ENCODE measurements around the gene FLNC. TPM values are rescaled to one million over a fixed set of nuclear protein-coding genes. Genes with fewer than 3 reads are reported as not detected.

The FLNC gene
- total RNA-seq, 3 donors from 2014 or later (not counting 1 experiment from before 2014, with no cell fraction given): 0.05 to 0.25 TPM; not detected in 1

DNA sequence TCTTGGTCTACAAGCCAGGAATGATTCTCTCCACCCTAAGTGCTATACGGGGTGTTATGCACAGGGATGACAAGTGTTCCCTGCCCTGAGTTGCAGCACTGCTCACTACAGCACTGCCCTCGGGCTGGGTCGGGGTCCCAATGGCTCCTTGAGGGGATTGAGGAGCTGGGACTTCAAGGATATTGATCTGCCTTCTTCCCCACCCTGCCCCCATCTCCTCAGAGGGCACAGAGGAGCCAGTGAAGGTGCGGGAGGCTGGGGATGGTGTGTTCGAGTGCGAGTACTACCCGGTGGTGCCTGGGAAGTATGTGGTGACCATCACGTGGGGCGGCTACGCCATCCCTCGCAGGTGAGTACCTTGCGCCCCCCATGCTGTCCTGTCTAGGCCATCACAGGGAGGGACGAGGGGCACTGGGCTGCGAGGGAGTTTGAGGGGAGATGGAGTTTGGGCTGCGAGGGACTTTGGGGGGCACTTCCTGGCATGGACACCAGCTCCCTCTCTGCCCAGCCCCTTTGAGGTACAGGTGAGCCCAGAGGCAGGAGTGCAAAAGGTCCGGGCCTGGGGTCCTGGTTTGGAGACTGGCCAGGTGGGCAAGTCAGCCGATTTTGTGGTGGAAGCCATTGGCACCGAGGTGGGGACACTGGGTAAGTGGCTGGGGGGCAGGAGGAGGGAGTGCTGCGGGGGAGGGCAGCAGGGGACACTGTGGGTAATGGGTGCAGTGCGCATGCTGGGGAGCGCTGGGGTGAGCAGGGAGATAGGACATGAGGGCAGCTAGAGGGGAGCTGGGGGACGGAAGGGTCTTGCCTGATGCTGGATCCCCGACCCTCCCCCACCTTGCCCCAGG is 10.3 kb downstream of the FLNC start:
- intact Hi-C loops (cut with micrococcal nuclease): loop anchor here (5.0 kb wide), 1 partner anchor 42 kb away; no protein-coding TSS in a partner anchor
- H3K9me3 ChIP-seq (ENCODE audit: control insufficient read depth, insufficient read depth, low read length): no peaks in the 10 kb centered on the region
- no peaks in the 10 kb centered on the region for H3K36me3 ChIP-seq (ENCODE audit: control insufficient read depth, insufficient read depth, low read length)
- H3K4me3 Mint-ChIP-seq: no peak overlapping the region
- H3K4me1 Mint-ChIP-seq: no peaks in the 10 kb centered on the region
- H3K27ac ChIP-seq (ENCODE audit: low read length): no peak overlapping the region
- no peaks in the 10 kb centered on the region for H3K9me3 Mint-ChIP-seq
- ATAC-seq: no peak
- H3K27ac Mint-ChIP-seq: no peak overlapping the region
- WGBS (ENCODE audit: insufficient coverage): 92% methylated on average over 23 of the region's 23 CpGs
- H3K27me3 ChIP-seq (ENCODE audit: control insufficient read depth, insufficient read depth, low read length): no peaks in the 10 kb centered on the region
- no peaks in the 10 kb centered on the region for H3K36me3 Mint-ChIP-seq
- TF ChIP-seq, protein P1, sequence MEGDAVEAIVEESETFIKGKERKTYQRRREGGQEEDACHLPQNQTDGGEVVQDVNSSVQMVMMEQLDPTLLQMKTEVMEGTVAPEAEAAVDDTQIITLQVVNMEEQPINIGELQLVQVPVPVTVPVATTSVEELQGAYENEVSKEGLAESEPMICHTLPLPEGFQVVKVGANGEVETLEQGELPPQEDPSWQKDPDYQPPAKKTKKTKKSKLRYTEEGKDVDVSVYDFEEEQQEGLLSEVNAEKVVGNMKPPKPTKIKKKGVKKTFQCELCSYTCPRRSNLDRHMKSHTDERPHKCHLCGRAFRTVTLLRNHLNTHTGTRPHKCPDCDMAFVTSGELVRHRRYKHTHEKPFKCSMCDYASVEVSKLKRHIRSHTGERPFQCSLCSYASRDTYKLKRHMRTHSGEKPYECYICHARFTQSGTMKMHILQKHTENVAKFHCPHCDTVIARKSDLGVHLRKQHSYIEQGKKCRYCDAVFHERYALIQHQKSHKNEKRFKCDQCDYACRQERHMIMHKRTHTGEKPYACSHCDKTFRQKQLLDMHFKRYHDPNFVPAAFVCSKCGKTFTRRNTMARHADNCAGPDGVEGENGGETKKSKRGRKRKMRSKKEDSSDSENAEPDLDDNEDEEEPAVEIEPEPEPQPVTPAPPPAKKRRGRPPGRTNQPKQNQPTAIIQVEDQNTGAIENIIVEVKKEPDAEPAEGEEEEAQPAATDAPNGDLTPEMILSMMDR (IDR thresholded peaks at IDR 0.05): no peak
- H3K4me1 ChIP-seq (ENCODE audit: control insufficient read depth, insufficient read depth, low read length): peaks cover 3% of the 10 kb centered on the region
- no peak for DNase-seq
- no peaks in the 10 kb centered on the region for H3K27me3 Mint-ChIP-seq (ENCODE audit: low read depth in 2 of 2)
- no peak overlapping the region for H3K4me3 ChIP-seq (ENCODE audit: low read length)

DNA sequence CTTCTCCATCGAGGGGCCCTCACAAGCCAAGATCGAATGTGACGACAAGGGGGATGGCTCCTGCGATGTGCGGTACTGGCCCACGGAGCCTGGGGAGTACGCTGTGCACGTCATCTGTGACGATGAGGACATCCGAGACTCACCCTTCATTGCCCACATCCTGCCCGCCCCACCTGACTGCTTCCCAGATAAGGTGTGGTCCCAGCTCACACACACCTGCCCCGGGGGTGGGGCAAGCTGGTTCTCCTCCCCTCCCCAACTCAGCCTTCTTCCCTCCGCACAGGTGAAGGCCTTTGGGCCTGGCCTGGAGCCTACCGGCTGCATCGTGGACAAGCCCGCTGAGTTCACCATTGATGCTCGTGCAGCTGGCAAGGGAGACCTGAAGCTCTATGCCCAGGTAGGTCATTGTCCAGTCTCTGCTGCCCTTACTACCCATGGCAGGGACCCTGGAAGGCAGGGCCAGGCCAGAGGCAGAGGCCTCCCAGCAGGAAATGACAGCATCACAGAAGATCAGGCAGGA is 11.0 kb downstream of the FLNC start:
- H3K27me3 Mint-ChIP-seq (ENCODE audit: low read depth in 2 of 2): no peaks in the 10 kb centered on the region

DNA sequence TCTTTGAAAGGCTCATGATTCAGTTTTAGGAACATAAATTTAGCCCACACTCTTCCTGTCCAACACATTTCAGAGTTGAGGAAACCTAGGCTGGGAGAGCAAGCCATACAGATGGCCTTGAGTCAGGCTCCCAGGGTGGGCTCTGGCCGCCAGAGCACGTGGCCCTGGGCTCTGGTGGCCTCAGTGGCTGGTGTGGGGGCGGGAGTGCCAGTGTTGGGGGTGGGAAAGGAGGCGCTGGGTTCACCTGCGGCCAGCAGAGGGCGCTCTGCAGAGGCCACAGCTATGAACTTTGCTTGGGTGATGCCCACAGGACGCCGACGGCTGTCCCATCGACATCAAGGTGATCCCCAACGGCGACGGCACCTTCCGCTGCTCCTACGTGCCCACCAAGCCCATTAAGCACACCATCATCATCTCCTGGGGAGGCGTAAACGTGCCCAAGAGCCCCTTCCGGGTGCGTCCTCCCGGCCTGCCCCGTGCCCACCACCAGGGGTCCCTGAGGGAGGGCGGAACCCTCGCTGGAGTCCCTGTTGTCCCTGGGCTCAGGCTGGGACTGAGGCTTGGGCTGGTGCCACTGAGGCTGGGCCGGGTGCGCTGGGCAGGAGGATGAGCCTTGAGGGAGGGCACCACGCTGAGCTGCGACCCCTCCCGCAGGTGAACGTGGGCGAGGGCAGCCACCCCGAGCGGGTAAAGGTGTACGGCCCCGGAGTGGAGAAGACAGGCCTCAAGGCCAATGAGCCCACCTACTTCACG is 11.9 kb downstream of the FLNC start:
- WGBS (ENCODE audit: insufficient coverage): 53% methylated on average over 35 of the region's 35 CpGs
- TF ChIP-seq, protein P1 (IDR thresholded peaks at IDR 0.05): peak; percentile 70
- Mint-ChIP-seq H3K27me3 (ENCODE audit: low read depth in 2 of 2) (no peaks in the 10 kb centered on the region), H3K4me1 (no peaks in the 10 kb centered on the region), H3K27ac (no peak overlapping the region), H3K9me3 (no peaks in the 10 kb centered on the region), H3K4me3 (peak overlapping the region; percentile 50), H3K36me3 (no peaks in the 10 kb centered on the region)
- Histone ChIP-seq H3K4me3 (ENCODE audit: low read length) (no peak overlapping the region), H3K4me1 (ENCODE audit: control insufficient read depth, insufficient read depth, low read length) (peaks cover 3% of the 10 kb centered on the region), H3K27me3 (ENCODE audit: control insufficient read depth, insufficient read depth, low read length) (no peaks in the 10 kb centered on the region), H3K9me3 (ENCODE audit: control insufficient read depth, insufficient read depth, low read length) (no peaks in the 10 kb centered on the region), H3K27ac (ENCODE audit: low read length) (no peak overlapping the region), H3K36me3 (ENCODE audit: control insufficient read depth, insufficient read depth, low read length) (no peaks in the 10 kb centered on the region)
- DNase-seq (peak; percentile 51 to 79), ATAC-seq (peak; percentile 58 to 86 (median 84))
- intact Hi-C loops (cut with micrococcal nuclease): loop anchor here (5.0 kb wide), 1 partner anchor 40 kb away; no protein-coding TSS in a partner anchor

More for the DNA sequence above, 11.0 kb downstream of the FLNC start:
- Histone ChIP-seq H3K27me3 (ENCODE audit: control insufficient read depth, insufficient read depth, low read length) (no peaks in the 10 kb centered on the region), H3K4me3 (ENCODE audit: low read length) (no peak overlapping the region), H3K9me3 (ENCODE audit: control insufficient read depth, insufficient read depth, low read length) (no peaks in the 10 kb centered on the region), H3K4me1 (ENCODE audit: control insufficient read depth, insufficient read depth, low read length) (peaks cover 3% of the 10 kb centered on the region), H3K36me3 (ENCODE audit: control insufficient read depth, insufficient read depth, low read length) (no peaks in the 10 kb centered on the region), H3K27ac (ENCODE audit: low read length) (no peak overlapping the region)
- Mint-ChIP-seq H3K4me1 (no peaks in the 10 kb centered on the region), H3K9me3 (no peaks in the 10 kb centered on the region), H3K4me3 (no peak overlapping the region), H3K36me3 (no peaks in the 10 kb centered on the region), H3K27ac (no peak overlapping the region)
- intact Hi-C loops (cut with micrococcal nuclease): loop anchor here (5.0 kb wide), 1 partner anchor 41 kb away; no protein-coding TSS in a partner anchor
- ATAC-seq: no peak
- 84% methylated on average over 17 of the region's 17 CpGs for WGBS (ENCODE audit: insufficient coverage)
- TF ChIP-seq, protein P1 (IDR thresholded peaks at IDR 0.05): no peak
- DNase-seq: no peak

All from natural killer cell (primary cell).